ENCODE results near the gene ZNF805. TPM values are rescaled to one million over a fixed set of nuclear protein-coding genes. Genes with fewer than 3 reads are reported as not detected.

The ZNF805 gene
- total and polyA plus RNA-seq, 2 experiments from 2014 or later, result 3.2 to 15.9 TPM

GRCh38 chr19:57279418-57280164 is 39.2 kb downstream of the ZNF805 start:
- Histone ChIP-seq H3K9ac (peak overlapping the region; percentile 99), H3K4me3 (peak overlapping the region; percentile 100), H3K79me2 (ENCODE audit: insufficient read depth) (peaks cover 43% of the 10 kb centered on the region), H2AFZ (peak overlapping the region; percentile 81), H3K4me1 (ENCODE audit: insufficient read depth) (peaks cover 27% of the 10 kb centered on the region), H3K27ac (peak overlapping the region; percentile 99), H3F3A (ENCODE audit: insufficient read depth) (peaks cover 16% of the 10 kb centered on the region), H4K20me1 (ENCODE audit: insufficient read depth) (no peaks in the 10 kb centered on the region; the same call in 1 of the 2 replicates), H3K4me2 (ENCODE audit: unreplicated experiment) (peak overlapping the region; percentile 91), H3K36me3 (ENCODE audit: low read depth) (no peaks in the 10 kb centered on the region), H3K27me3 (replicated peaks; ENCODE audit: insufficient read depth) (no peaks in the 10 kb centered on the region), H3K9me3 (ENCODE audit: low read depth) (no peaks in the 10 kb centered on the region), H3K9me2 (ENCODE audit: insufficient read depth) (no peaks in the 10 kb centered on the region)
- TF ChIP-seq EZH2phosphoT487 (IDR thresholded peaks at IDR 0.05; ENCODE audit: insufficient read depth, low read depth) (no peak), EZH2 (IDR thresholded peaks at IDR 0.05; ENCODE audit: insufficient read depth, poor library complexity, severe bottlenecking) (no peak)
- in situ Hi-C loops (cut with MboI), result no loop called here
- DNase-seq, result peak; percentile 98
- 7 to 8% methylated on average over 25 of the region's 25 CpGs for WGBS, 2 experiments (ENCODE audit: low coverage in 1 of 2, low lambda C conversion rate in 2 of 2, missing lambda C conversion rate in 2 of 2)

GRCh38 chr19:57280165-57280961 is 39.9 kb downstream of the ZNF805 start, which contains the start of gene ZNF460:
Gene ZNF460, plus strand, starts transcription at chr19:57280485. Its CDS starts 322 bp downstream, at chr19:57280807.
- H3K79me2 ChIP-seq (ENCODE audit: insufficient read depth), result peaks cover 50% of the 10 kb centered on the region
- TF ChIP-seq EZH2phosphoT487 (IDR thresholded peaks at IDR 0.05; ENCODE audit: insufficient read depth, low read depth), result no peak
- no peak for TF ChIP-seq EZH2 (IDR thresholded peaks at IDR 0.05; ENCODE audit: insufficient read depth, poor library complexity, severe bottlenecking)

GRCh38 chr19:57280962-57281400 is 40.5 kb downstream of the ZNF805 start:
- H3K4me1 ChIP-seq (ENCODE audit: insufficient read depth), result peaks cover 27% of the 10 kb centered on the region
- peak overlapping the region; percentile 100 for H3K4me2 ChIP-seq (ENCODE audit: unreplicated experiment)
- peak overlapping the region; percentile 100 for H3K4me3 ChIP-seq
- peaks cover 7% of the 10 kb centered on the region; the same call in 1 of the 2 replicates for H4K20me1 ChIP-seq (ENCODE audit: insufficient read depth)
- peaks cover 57% of the 10 kb centered on the region for H3K79me2 ChIP-seq (ENCODE audit: insufficient read depth)
- H3K27ac ChIP-seq, result peak overlapping the region; percentile 99
- peak overlapping the region; percentile 81 for H2AFZ ChIP-seq
- no peaks in the 10 kb centered on the region for H3K9me3 ChIP-seq (ENCODE audit: low read depth)
- WGBS, 2 experiments (ENCODE audit: low coverage in 1 of 2, low lambda C conversion rate in 2 of 2, missing lambda C conversion rate in 2 of 2), result 0 to 3% methylated on average over 6 of the region's 6 CpGs
- peak overlapping the region; percentile 99 for H3K9ac ChIP-seq
- DNase-seq, result peak; percentile 46
- no peak for TF ChIP-seq EZH2 (IDR thresholded peaks at IDR 0.05; ENCODE audit: insufficient read depth, poor library complexity, severe bottlenecking)
- TF ChIP-seq EZH2phosphoT487 (IDR thresholded peaks at IDR 0.05; ENCODE audit: insufficient read depth, low read depth), result no peak
- H3K9me2 ChIP-seq (ENCODE audit: insufficient read depth), result no peaks in the 10 kb centered on the region
- in situ Hi-C loops (cut with MboI), result no loop called here
- H3K27me3 ChIP-seq (replicated peaks; ENCODE audit: insufficient read depth), result no peaks in the 10 kb centered on the region
- peaks cover 11% of the 10 kb centered on the region for H3K36me3 ChIP-seq (ENCODE audit: low read depth)
- H3F3A ChIP-seq (ENCODE audit: insufficient read depth), result peaks cover 16% of the 10 kb centered on the region

More at GRCh38 chr19:57280165-57280961, 39.9 kb downstream of the ZNF805 start, which contains the start of gene ZNF460:
- in situ Hi-C loops (cut with MboI), result no loop called here
- Histone ChIP-seq H4K20me1 (ENCODE audit: insufficient read depth) (peaks cover 3% of the 10 kb centered on the region; the same call in 1 of the 2 replicates), H3K9me2 (ENCODE audit: insufficient read depth) (no peaks in the 10 kb centered on the region), H3K36me3 (ENCODE audit: low read depth) (peaks cover 5% of the 10 kb centered on the region; the same call in 1 of the 2 replicates), H3K27me3 (replicated peaks; ENCODE audit: insufficient read depth) (no peaks in the 10 kb centered on the region), H3K9me3 (ENCODE audit: low read depth) (no peaks in the 10 kb centered on the region), H2AFZ (peak within 1 kb of the TSS; percentile 81), H3K4me3 (peak within 1 kb of the TSS; percentile 100), H3K4me1 (ENCODE audit: insufficient read depth) (peaks cover 27% of the 10 kb centered on the region), H3K27ac (peak within 1 kb of the TSS; percentile 99), H3K4me2 (ENCODE audit: unreplicated experiment) (peak within 1 kb of the TSS; percentile 100), H3K9ac (peak within 1 kb of the TSS; percentile 99), H3F3A (ENCODE audit: insufficient read depth) (peaks cover 16% of the 10 kb centered on the region)
- peak; percentile 99 for DNase-seq
- WGBS, 2 experiments (ENCODE audit: low coverage in 1 of 2, low lambda C conversion rate in 2 of 2, missing lambda C conversion rate in 2 of 2), result 1% methylated on average over 57 to 71 of the region's 71 CpGs

- peak overlapping the region; percentile 99; the same call in 1 of the 2 replicates for H3K9ac ChIP-seq
- TF ChIP-seq EZH2phosphoT487 (IDR thresholded peaks at IDR 0.05; ENCODE audit: insufficient read depth, low read depth), result no peak
- TF ChIP-seq EZH2 (IDR thresholded peaks at IDR 0.05; ENCODE audit: insufficient read depth, poor library complexity, severe bottlenecking), result no peak
- H3K4me3 ChIP-seq, result peak overlapping the region; percentile 100
- WGBS, 2 experiments (ENCODE audit: low coverage in 1 of 2, low lambda C conversion rate in 2 of 2, missing lambda C conversion rate in 2 of 2), result 73 to 80% methylated on average over 5 of the region's 5 CpGs
- H3K36me3 ChIP-seq (ENCODE audit: low read depth), result peaks cover 21% of the 10 kb centered on the region
- H3K9me3 ChIP-seq (ENCODE audit: low read depth), result no peaks in the 10 kb centered on the region
- peak overlapping the region; percentile 100 for H3K4me2 ChIP-seq (ENCODE audit: unreplicated experiment)
- peaks cover 68% of the 10 kb centered on the region for H3K79me2 ChIP-seq (ENCODE audit: insufficient read depth)
- no peaks in the 10 kb centered on the region for H3K27me3 ChIP-seq (replicated peaks; ENCODE audit: insufficient read depth)
- no peak overlapping the region for H2AFZ ChIP-seq
- H4K20me1 ChIP-seq (ENCODE audit: insufficient read depth), result peaks cover 7% of the 10 kb centered on the region; the same call in 1 of the 2 replicates
- no peaks in the 10 kb centered on the region for H3K9me2 ChIP-seq (ENCODE audit: insufficient read depth)
- DNase-seq, result no peak
- peaks cover 16% of the 10 kb centered on the region for H3F3A ChIP-seq (ENCODE audit: insufficient read depth)
- H3K27ac ChIP-seq, result no peak overlapping the region
- in situ Hi-C loops (cut with MboI), result no loop called here
- peaks cover 27% of the 10 kb centered on the region for H3K4me1 ChIP-seq (ENCODE audit: insufficient read depth)
Observed at GRCh38 chr19:57282011-57282643, 41.7 kb downstream of the ZNF805 start.

Data from GM23248 (cell line).